Measurements from ENCODE around the gene DPP7.

The DPP7 gene

DNA sequence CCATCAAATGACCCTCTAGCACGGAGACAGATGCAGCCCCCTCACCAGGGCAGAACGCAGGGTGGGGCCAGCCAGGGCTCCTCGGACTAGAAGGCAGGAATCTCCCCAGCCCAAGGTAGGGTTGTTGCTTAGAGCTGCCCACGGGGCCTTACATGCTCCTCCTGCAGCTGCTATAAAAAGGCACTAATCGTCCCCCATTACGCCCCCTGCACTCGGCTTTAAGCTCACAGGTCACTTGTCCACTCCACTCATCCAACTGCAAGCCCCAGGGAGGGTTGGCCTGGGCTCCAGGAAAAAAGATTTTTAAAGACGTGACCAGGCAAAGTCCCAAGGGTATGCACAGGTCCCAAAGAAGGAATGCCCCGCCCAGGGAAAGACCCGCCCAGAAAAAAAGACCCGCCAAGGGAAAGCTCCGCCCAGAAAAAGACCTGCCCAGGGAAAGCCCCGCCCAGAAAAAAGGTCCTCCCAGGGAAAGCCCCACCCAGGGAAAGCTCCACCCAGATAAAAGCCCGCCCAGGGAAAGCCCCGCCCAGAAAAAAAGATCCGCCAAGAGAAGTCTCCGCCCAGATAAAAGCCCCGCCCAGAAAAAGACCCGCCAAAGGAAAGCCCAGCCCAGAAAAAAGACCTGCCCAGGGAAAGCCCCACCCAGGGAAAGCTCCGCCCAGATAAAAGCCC is 35.5 kb upstream of the DPP7 start:
- TF ChIP-seq TAF1 (IDR thresholded peaks at IDR 0.05; ENCODE audit: borderline replicate concordance, insufficient read depth, low read length), result no peak
- TF ChIP-seq FOXP2 (optimal IDR thresholded peaks at IDR 0.05; ENCODE audit: borderline replicate concordance, extremely low read depth, extremely low read length, insufficient read depth), result no peak
- no peak for TF ChIP-seq POLR2AphosphoS5 (IDR thresholded peaks at IDR 0.05; ENCODE audit: low read depth, low read length)
- no peak for TF ChIP-seq SIN3A (IDR thresholded peaks at IDR 0.05; ENCODE audit: borderline replicate concordance, insufficient read depth, low read length)
- no peak for TF ChIP-seq REST (IDR thresholded peaks at IDR 0.05; ENCODE audit: insufficient read depth in 1 of 2, low read depth in 2 of 2, low read length in 2 of 2)

GRCh38 chr9:137149363-137149762 is 34.8 kb upstream of the DPP7 start:
- TF ChIP-seq REST (IDR thresholded peaks at IDR 0.05; ENCODE audit: insufficient read depth in 1 of 2, low read depth in 2 of 2, low read length in 2 of 2) (no peak), SIN3A (IDR thresholded peaks at IDR 0.05; ENCODE audit: borderline replicate concordance, insufficient read depth, low read length) (no peak), FOXP2 (optimal IDR thresholded peaks at IDR 0.05; ENCODE audit: borderline replicate concordance, extremely low read depth, extremely low read length, insufficient read depth) (no peak), POLR2AphosphoS5 (IDR thresholded peaks at IDR 0.05; ENCODE audit: low read depth, low read length) (no peak), TAF1 (IDR thresholded peaks at IDR 0.05; ENCODE audit: borderline replicate concordance, insufficient read depth, low read length) (no peak)

DNA sequence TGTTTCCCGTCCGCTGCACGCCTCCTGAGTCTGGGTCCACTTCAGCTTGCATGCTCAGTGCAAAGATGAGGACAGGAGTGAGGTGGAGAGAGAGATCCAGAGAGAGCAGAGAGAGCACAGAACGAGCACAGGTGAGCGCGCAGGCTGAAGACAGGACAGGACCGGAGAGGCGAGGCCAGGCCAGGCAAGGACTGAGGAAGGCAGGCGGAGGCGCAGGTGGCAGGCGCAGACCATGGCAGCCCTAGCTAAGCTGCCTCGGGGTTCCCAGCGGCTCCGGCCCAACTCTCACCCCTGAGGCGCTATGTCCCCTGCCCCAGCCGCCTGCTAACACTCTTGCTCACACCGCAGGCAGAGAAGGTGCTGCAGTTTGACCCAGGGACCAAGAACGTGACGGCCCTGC is 34.1 kb upstream of the DPP7 start:
- TF ChIP-seq TAF1 (IDR thresholded peaks at IDR 0.05; ENCODE audit: borderline replicate concordance, insufficient read depth, low read length) (no peak), FOXP2 (optimal IDR thresholded peaks at IDR 0.05; ENCODE audit: borderline replicate concordance, extremely low read depth, extremely low read length, insufficient read depth) (no peak), POLR2AphosphoS5 (IDR thresholded peaks at IDR 0.05; ENCODE audit: low read depth, low read length) (no peak)

DNA sequence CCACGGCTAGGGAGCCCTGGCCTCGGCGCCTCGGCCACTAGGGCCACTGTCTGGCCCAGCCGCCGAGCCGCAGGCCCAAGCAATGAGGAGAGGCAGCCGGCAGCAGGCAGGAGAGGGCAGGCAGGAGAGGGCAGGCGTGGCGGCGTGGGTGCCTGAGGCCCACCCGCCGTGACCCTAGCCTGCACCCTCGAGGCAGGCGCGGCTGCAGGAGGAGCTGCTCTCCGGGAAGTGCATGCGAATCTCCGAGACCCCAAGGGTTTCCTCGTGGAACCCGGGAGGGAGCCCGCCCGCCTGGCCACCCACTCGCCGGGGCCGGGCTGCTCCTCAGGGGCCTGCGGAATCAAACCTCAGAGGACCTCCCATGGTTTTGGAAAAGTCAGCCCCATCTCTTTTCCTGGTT is 33.7 kb upstream of the DPP7 start:
- TF ChIP-seq REST (IDR thresholded peaks at IDR 0.05; ENCODE audit: insufficient read depth in 1 of 2, low read depth in 2 of 2, low read length in 2 of 2) (no peak), TAF1 (IDR thresholded peaks at IDR 0.05; ENCODE audit: borderline replicate concordance, insufficient read depth, low read length) (no peak), POLR2AphosphoS5 (IDR thresholded peaks at IDR 0.05; ENCODE audit: low read depth, low read length) (no peak), FOXP2 (optimal IDR thresholded peaks at IDR 0.05; ENCODE audit: borderline replicate concordance, extremely low read depth, extremely low read length, insufficient read depth) (no peak), SIN3A (IDR thresholded peaks at IDR 0.05; ENCODE audit: borderline replicate concordance, insufficient read depth, low read length) (no peak)

DNA sequence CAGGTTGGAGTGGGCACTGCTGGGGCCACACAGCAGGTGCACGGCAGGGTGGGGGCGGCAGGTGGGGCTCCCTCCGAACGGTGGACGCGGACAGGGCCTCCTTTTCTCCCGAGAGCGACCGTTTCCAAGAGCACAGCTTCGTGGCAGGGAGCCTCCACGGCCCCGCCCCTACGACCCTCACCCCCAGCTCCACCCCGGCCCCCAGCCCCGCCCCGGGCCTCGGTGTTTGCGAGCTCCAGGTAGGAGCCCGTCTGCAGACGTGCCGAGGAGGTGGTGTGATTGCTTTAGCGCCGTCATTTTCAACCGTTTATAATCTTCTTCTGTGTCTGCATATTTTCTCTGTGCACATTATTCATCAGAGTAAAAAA is 33.2 kb upstream of the DPP7 start:
- TF ChIP-seq TAF1 (IDR thresholded peaks at IDR 0.05; ENCODE audit: borderline replicate concordance, insufficient read depth, low read length) (no peak), REST (IDR thresholded peaks at IDR 0.05; ENCODE audit: insufficient read depth in 1 of 2, low read depth in 2 of 2, low read length in 2 of 2) (no peak), SIN3A (IDR thresholded peaks at IDR 0.05; ENCODE audit: borderline replicate concordance, insufficient read depth, low read length) (no peak)

Data from PFSK-1 (cell line).